Smooth muscle cell (in vitro differentiated cells): ENCODE data around the gene FBXL22. TPM values are rescaled to one million over a fixed set of nuclear protein-coding genes. Genes with fewer than 3 reads are reported as not detected.

ENCODE experiments used
- DNase-seq: peaks from one replicate; lab custom pipeline; 2025; ENCODE audit not compliant: unreplicated experiment; lab: John Stamatoyannopoulos, UW
- H2AFZ ChIP-seq: fragments of 200-600 bp; sonication (generic); 2 replicates; pipeline ENCODE4 v1.6.0; 2016; ENCODE audit warnings: antibody characterized with exemption, low read depth, mild to moderate bottlenecking
- H3F3A ChIP-seq: fragments of 200-600 bp; sonication (generic); 2 replicates; pipeline ENCODE4 v1.6.0; 2017; ENCODE audit warnings: antibody characterized with exemption, low read depth
- H3K27ac ChIP-seq: fragments of 200-600 bp; sonication (generic); 2 replicates; pipeline ENCODE4 v1.5.1; 2016; ENCODE audit warnings: low read depth, mild to moderate bottlenecking
- H3K27me3 ChIP-seq: fragments of 200-600 bp; sonication (generic); 2 replicates; pipeline ENCODE4 v1.6.1; 2016; ENCODE audit warnings: low read depth, mild to moderate bottlenecking
- H3K36me3 ChIP-seq: fragments of 200-600 bp; sonication (generic); 2 replicates; pipeline ENCODE4 v1.5.1; 2016; ENCODE audit warnings: low read depth
- H3K4me1 ChIP-seq: fragments of 200-600 bp; sonication (generic); 2 replicates; pipeline ENCODE4 v1.5.1; 2016; ENCODE audit warnings: low read depth
- H3K4me2 ChIP-seq: fragments of 200-600 bp; sonication (generic); 2 replicates; pipeline ENCODE4 v1.6.0; 2016; ENCODE audit warnings: mild to moderate bottlenecking
- H3K4me3 ChIP-seq: fragments of 200-600 bp; sonication (generic); 2 replicates; pipeline ENCODE4 v1.5.1; 2016; ENCODE audit warnings: mild to moderate bottlenecking
- H3K79me2 ChIP-seq: fragments of 200-600 bp; sonication (generic); 2 replicates; pipeline ENCODE4 v1.6.0; 2016; ENCODE audit warnings: low read depth, mild to moderate bottlenecking
- H3K9ac ChIP-seq: fragments of 200-600 bp; sonication (generic); 2 replicates; pipeline ENCODE4 v1.6.0; 2016; ENCODE audit warnings: low read depth
- H3K9me3 ChIP-seq: fragments of 200-600 bp; sonication (generic); replicated peaks from 2 replicates; pipeline ENCODE4 v1.5.1; 2016; ENCODE audit warnings: low read depth
- H4K20me1 ChIP-seq: fragments of 200-600 bp; sonication (generic); 2 replicates; pipeline ENCODE4 v1.6.0; 2016; ENCODE audit warnings: low read depth
- CTCF ChIP-seq: fragments of 200-600 bp; sonication (generic); IDR thresholded peaks from 2 replicates; pipeline ENCODE4 v1.5.1; 2017; ENCODE audit warnings: borderline replicate concordance, mild to moderate bottlenecking, antibody characterized with exemption; ENCODE audit not compliant: insufficient read depth, poor library complexity, severe bottlenecking
- WGBS: methylation state at CpG from one replicate; pipeline ENCODE4 v1.1.7; 2016; ENCODE audit warnings: low lambda C conversion rate; 5-methylcytosine and 5-hydroxymethylcytosine counted together
- polyA plus RNA-seq: library from polyadenylated mRNA; unstranded; fragments of >200 nt; fragmentation: Nextera tagmentation; extraction: Ambion mirVana; gene quantifications from 2 replicates; pipeline ENCODE4 v1.2.1, GENCODE V29; 2016
- total RNA-seq: library from RNA; depleted of rRNA; stranded (reverse); fragments of >200 nt; gene quantifications from 2 replicates; pipeline ENCODE4 v1.2.3, GENCODE V29; 2014

Gene FBXL22
- total and polyA plus RNA-seq, 2 experiments from 2014 or later = 0.35 TPM; not detected in 1

GRCh38 chr15:63586790-63587189 is 10.4 kb upstream of the FBXL22 start:
- TF ChIP-seq CTCF = no peak
- no peaks in the 10 kb centered on the region for H3K9me3 ChIP-seq
- H2AFZ ChIP-seq = no peak overlapping the region
- H3K27ac ChIP-seq = no peak overlapping the region
- no peaks in the 10 kb centered on the region for H3K4me1 ChIP-seq
- H3K79me2 ChIP-seq = peaks cover 4% of the 10 kb centered on the region
- no peaks in the 10 kb centered on the region for H3K27me3 ChIP-seq
- no peaks in the 10 kb centered on the region for H3F3A ChIP-seq
- no peak overlapping the region for H3K4me3 ChIP-seq
- peaks cover 9% of the 10 kb centered on the region for H3K36me3 ChIP-seq
- DNase-seq = no peak
- H3K9ac ChIP-seq = no peak overlapping the region
- WGBS = 87% methylated on average over 5 of the region's 5 CpGs
- H4K20me1 ChIP-seq = peaks cover 10% of the 10 kb centered on the region
- H3K4me2 ChIP-seq = no peak overlapping the region

GRCh38 chr15:63587527-63587926 is 9.7 kb upstream of the FBXL22 start:
- Histone ChIP-seq H3K9me3 (no peaks in the 10 kb centered on the region), H3K36me3 (peaks cover 9% of the 10 kb centered on the region), H3K27ac (no peak overlapping the region), H2AFZ (no peak overlapping the region), H4K20me1 (peaks cover 10% of the 10 kb centered on the region), H3K9ac (no peak overlapping the region), H3K4me2 (no peak overlapping the region), H3K27me3 (no peaks in the 10 kb centered on the region), H3K4me1 (no peaks in the 10 kb centered on the region), H3K79me2 (peaks cover 4% of the 10 kb centered on the region), H3F3A (no peaks in the 10 kb centered on the region), H3K4me3 (no peak overlapping the region)
- DNase-seq = no peak
- 85% methylated on average over 2 of the region's 2 CpGs for WGBS
- TF ChIP-seq CTCF = no peak

GRCh38 chr15:63588826-63589225 is 8.4 kb upstream of the FBXL22 start:
- H3K4me1 ChIP-seq = no peaks in the 10 kb centered on the region
- H3K4me2 ChIP-seq = no peak overlapping the region
- H4K20me1 ChIP-seq = peaks cover 4% of the 10 kb centered on the region
- no peaks in the 10 kb centered on the region for H3K9me3 ChIP-seq
- peaks cover 4% of the 10 kb centered on the region for H3K79me2 ChIP-seq
- no peak overlapping the region for H2AFZ ChIP-seq
- H3K36me3 ChIP-seq = peaks cover 9% of the 10 kb centered on the region
- no peak for TF ChIP-seq CTCF
- H3K27ac ChIP-seq = no peak overlapping the region
- no peaks in the 10 kb centered on the region for H3F3A ChIP-seq
- H3K4me3 ChIP-seq = no peak overlapping the region
- DNase-seq = no peak
- H3K9ac ChIP-seq = no peak overlapping the region
- WGBS = 97% methylated on average over 6 of the region's 6 CpGs
- no peaks in the 10 kb centered on the region for H3K27me3 ChIP-seq
